ENCODE measurements around the gene ST6GAL1. TPM values are rescaled to one million over a fixed set of nuclear protein-coding genes. Genes with fewer than 3 reads are reported as not detected.

ST6GAL1 gene
- total RNA-seq, 4 donors from 2014 or later = 74.8 to 189 (median 113) TPM

DNA sequence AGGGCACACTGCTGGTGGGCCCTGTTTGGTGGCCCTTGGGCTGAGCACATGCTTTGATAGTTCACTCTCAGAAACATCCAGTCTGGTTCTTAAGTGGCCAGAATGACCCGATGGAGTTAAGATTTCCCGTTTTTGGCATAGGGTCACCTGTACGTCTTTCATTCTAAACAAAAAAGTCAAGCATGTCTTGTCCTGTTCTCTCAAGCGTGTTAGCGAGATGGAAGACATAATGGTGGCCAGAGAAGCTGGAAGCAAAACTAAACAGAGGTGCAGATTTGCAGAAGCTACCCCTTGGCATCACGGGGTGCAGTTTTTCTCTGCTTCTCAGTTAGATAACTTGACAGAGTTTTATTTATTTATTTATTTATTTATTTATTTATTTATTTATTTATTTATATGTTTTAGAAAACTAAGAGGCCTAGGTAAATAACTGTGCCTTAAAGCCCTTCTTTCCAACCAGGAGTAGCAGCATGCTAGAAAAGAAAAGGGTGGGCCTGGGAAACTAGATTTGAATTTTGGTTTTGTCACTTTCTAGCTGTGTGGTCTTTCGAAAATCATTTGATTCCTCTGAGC, 63.0 kb downstream of the ST6GAL1 start:
- Histone ChIP-seq H3K36me3 (no peaks in the 10 kb centered on the region), H3K9me3 (no peaks in the 10 kb centered on the region), H3K4me3 (replicated peaks in 1 of 3) (no peak overlapping the region), H3K27me3 (no peaks in the 10 kb centered on the region), H3K4me1 (peaks cover 48 to 71% of the 10 kb centered on the region in 2 donors), H3K27ac (peak overlapping the region; percentile 64 to 87 (median 68))
- intact Hi-C loops (cut with DNase I) = no loop called here
- WGBS, 2 donors = 50 to 53% methylated on average over 7 of the region's 7 CpGs
- no peak for DNase-seq
- TF ChIP-seq, protein P1, sequence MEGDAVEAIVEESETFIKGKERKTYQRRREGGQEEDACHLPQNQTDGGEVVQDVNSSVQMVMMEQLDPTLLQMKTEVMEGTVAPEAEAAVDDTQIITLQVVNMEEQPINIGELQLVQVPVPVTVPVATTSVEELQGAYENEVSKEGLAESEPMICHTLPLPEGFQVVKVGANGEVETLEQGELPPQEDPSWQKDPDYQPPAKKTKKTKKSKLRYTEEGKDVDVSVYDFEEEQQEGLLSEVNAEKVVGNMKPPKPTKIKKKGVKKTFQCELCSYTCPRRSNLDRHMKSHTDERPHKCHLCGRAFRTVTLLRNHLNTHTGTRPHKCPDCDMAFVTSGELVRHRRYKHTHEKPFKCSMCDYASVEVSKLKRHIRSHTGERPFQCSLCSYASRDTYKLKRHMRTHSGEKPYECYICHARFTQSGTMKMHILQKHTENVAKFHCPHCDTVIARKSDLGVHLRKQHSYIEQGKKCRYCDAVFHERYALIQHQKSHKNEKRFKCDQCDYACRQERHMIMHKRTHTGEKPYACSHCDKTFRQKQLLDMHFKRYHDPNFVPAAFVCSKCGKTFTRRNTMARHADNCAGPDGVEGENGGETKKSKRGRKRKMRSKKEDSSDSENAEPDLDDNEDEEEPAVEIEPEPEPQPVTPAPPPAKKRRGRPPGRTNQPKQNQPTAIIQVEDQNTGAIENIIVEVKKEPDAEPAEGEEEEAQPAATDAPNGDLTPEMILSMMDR (IDR thresholded peaks at IDR 0.05) = no peak
- TF ChIP-seq POLR2A (IDR thresholded peaks at IDR 0.05) = no peak

DNA sequence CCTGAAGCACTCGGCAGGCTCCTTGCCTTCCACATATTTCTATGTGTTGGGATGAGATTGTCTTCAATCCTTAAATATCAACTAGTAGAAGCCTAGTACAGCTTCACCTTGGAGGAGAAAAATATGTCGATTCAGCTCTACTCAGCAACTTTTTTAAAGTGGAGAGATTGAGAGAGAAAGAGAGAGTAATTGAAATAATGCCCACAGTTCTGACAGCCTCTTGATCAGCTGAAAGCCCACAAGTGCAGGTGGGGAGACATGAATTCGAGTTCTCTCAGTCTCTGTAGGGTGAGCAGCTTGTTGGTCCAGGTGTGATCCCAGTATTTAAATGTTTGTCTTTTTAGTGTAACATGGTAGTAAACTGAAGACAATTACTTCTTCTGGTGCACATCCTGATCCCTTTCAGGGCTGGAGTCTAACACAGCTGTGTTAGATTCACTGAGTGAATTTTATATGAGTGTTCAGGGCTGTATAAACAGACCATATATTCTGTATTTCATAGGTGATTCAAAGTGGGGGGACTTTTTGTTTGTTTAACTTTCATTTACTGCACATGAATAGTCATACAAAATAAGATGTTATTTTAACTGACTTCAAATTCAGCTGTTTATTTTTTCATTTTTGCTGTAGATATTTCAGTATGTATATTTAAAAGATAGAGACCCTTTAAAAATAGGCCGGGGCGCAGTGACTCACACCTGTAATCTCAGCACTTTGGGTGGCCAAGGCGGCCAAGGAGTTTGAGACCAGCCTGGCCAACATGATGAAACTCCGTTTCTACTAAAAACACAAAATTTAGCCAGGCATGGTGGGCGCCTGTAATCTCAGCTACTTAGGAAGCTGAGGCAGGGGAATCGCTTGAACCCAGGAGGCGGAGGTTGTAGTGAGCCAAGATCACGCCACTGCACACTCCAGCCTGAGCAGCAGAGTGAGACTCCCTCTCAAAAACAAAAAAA, 64.0 kb downstream of the ST6GAL1 start:
- Histone ChIP-seq H3K36me3 (no peaks in the 10 kb centered on the region), H3K27me3 (no peaks in the 10 kb centered on the region), H3K4me1 (peaks cover 40 to 63% of the 10 kb centered on the region in 2 donors), H3K27ac (peak overlapping the region; percentile 67 to 87 (median 68)), H3K9me3 (no peaks in the 10 kb centered on the region), H3K4me3 (replicated peaks in 1 of 3) (no peak overlapping the region)
- 51 to 53% methylated on average over 11 of the region's 11 CpGs for WGBS, 2 donors
- intact Hi-C loops (cut with DNase I) = no loop called here
- peak; percentile 64 to 71 for DNase-seq
- TF ChIP-seq POLR2A (IDR thresholded peaks at IDR 0.05) = no peak
- TF ChIP-seq, protein P1 (IDR thresholded peaks at IDR 0.05) = no peak

DNA sequence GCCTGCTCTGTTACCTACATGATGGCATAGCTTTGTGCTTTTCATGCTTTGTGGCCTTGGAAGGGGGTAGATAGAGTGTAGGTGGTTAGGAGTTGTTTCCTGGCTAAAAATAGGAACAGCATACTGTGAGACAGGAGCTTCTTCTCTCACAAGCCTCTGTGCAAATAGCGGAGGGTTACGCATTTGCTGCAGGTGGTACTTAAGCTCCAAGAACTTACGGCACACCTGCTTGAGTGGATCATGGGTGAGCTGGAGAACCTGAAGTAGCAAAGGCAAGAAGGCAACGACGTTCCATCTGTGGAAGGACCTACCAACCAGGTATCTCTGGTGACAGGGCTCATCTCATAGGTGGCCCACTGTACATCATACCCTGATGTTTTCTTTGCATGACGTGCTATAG, 66.0 kb downstream of the ST6GAL1 start:
- no peaks in the 10 kb centered on the region for H3K27me3 ChIP-seq
- intact Hi-C loops (cut with DNase I) = no loop called here
- H3K9me3 ChIP-seq = no peaks in the 10 kb centered on the region
- no peaks in the 10 kb centered on the region for H3K36me3 ChIP-seq
- TF ChIP-seq, protein P1 (IDR thresholded peaks at IDR 0.05) = no peak
- TF ChIP-seq POLR2A (IDR thresholded peaks at IDR 0.05) = no peak
- H3K27ac ChIP-seq = peak overlapping the region in 2 of 3 donors; percentile 15 to 47
- DNase-seq = no peak
- H3K4me1 ChIP-seq = peaks cover 29 to 42% of the 10 kb centered on the region in 2 donors
- 84 to 88% methylated on average over 6 of the region's 6 CpGs for WGBS, 2 donors
- no peak overlapping the region for H3K4me3 ChIP-seq (replicated peaks in 1 of 3)

DNA sequence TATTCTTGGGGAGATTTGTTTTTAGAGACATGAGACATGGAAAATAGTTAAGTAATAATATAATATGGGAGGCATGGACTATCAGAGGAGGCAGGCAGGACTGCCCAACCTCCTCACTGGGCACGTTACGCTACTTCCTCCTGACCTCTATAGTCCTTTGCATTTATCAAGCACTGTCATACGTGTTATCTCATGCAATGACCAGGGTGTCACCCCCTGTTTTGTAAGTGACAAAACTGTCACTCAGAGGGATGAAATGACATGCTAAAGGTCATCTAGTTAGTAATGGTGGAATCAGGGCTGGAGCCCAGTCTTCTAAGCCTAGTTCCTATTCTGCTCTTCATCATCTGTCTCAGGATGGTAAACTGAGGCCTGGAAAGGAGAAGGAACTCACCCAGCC, 66.7 kb downstream of the ST6GAL1 start:
- Histone ChIP-seq H3K27ac (no peak overlapping the region), H3K9me3 (no peaks in the 10 kb centered on the region), H3K4me3 (replicated peaks in 1 of 3) (no peak overlapping the region), H3K4me1 (peaks cover 29 to 35% of the 10 kb centered on the region in 2 donors), H3K27me3 (no peaks in the 10 kb centered on the region), H3K36me3 (no peaks in the 10 kb centered on the region)
- intact Hi-C loops (cut with DNase I) = no loop called here
- TF ChIP-seq, protein P1 (IDR thresholded peaks at IDR 0.05) = no peak
- no peak for TF ChIP-seq POLR2A (IDR thresholded peaks at IDR 0.05)
- DNase-seq = no peak
- 90 to 92% methylated on average over 3 of the region's 3 CpGs for WGBS, 2 donors

DNA sequence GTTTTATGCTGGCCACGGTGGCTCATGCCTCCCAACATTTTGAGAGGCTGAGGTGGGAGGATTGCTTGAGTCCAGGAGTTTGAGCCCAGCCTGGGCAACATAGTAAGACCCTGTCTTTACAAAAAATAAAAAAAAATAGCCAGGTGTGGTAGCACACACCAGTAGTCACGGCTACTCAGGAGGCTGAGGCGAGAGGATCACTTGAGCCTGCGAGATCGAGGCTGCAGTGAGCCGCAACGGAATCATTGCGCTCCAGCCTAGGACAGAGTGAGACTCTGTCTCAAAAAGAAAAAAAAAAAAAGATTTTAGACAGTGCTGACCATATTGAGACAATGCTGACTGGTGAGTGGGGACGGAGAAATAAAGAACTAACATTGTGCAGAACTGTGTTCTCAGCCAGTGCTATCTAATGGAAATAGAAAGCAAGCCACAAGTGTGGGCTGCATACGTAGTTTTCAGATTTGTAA, 67.2 kb downstream of the ST6GAL1 start:
- intact Hi-C loops (cut with DNase I) = no loop called here
- peaks cover 27 to 31% of the 10 kb centered on the region in 2 donors for H3K4me1 ChIP-seq
- TF ChIP-seq, protein P1 (IDR thresholded peaks at IDR 0.05) = no peak
- TF ChIP-seq POLR2A (IDR thresholded peaks at IDR 0.05) = no peak
- H3K27ac ChIP-seq = no peak overlapping the region
- no peaks in the 10 kb centered on the region for H3K27me3 ChIP-seq
- 94% methylated on average over 10 of the region's 10 CpGs for WGBS, 2 donors
- no peak for DNase-seq
- H3K9me3 ChIP-seq = no peaks in the 10 kb centered on the region
- H3K36me3 ChIP-seq = no peaks in the 10 kb centered on the region
- H3K4me3 ChIP-seq (replicated peaks in 1 of 3) = no peak overlapping the region
